PC-3 (cell line): Measurements from ENCODE around the gene RAB33B. TPM values are rescaled to one million over a fixed set of nuclear protein-coding genes. Genes with fewer than 3 reads are reported as not detected.

Experiments
- ATAC-seq: fragments of 200-7000 bp; cut with Tn5 transposase; 2 replicates; pipeline ENCODE4 v1.9.1; 2020; ENCODE audit warnings: mild to moderate bottlenecking, moderate library complexity
- BruUV-seq: library from RNA; stranded (reverse); fragments of 400-500 nt; replicated peaks from 2 replicates; lab custom pipeline; 2021; lab: Mats Ljungman, UMichigan
- CTCF ChIA-PET: fragments of 300-600 bp; sonication (Branson Sonifier 250); formaldehyde crosslinking; loops from one replicate; lab custom pipeline; 2022; ENCODE audit warnings: antibody characterized with exemption; lab: Charles Lee
- POLR2A ChIA-PET: fragments of 300-600 bp; sonication (Branson Sonifier 250); formaldehyde crosslinking; loops from one replicate; lab custom pipeline; 2022; ENCODE audit warnings: antibody characterized with exemption; ENCODE audit not compliant: unreplicated experiment; lab: Charles Lee
- DNase-seq: peaks from one replicate; pipeline ENCODE4 v3.0.0-alpha.2; 2015
- H2AFZ ChIP-seq: fragments of 300-600 bp; sonication (generic); 2 replicates; pipeline ENCODE4 v1.6.0; 2016; ENCODE audit warnings: antibody characterized with exemption, low read length
- H3F3A ChIP-seq: fragments of 300-600 bp; sonication (generic); one replicate; pipeline ENCODE4 v1.6.0; 2017; ENCODE audit warnings: antibody characterized with exemption, low read length, control low read depth, mild to moderate bottlenecking; ENCODE audit not compliant: unreplicated experiment
- H3K27ac ChIP-seq: fragments of 300-600 bp; sonication (generic); 2 replicates; pipeline ENCODE4 v1.5.1; 2016; ENCODE audit warnings: mild to moderate bottlenecking, low read length
- H3K27me3 ChIP-seq: fragments of 300-600 bp; sonication (generic); 2 replicates; pipeline ENCODE4 v1.6.1; 2016; ENCODE audit warnings: low read length, mixed read lengths
- H3K36me3 ChIP-seq: fragments of 300-600 bp; sonication (generic); 2 replicates; pipeline ENCODE4 v1.6.1; 2016; ENCODE audit warnings: low read depth, mixed run types, low read length, mixed read lengths
- H3K4me1 ChIP-seq: fragments of 300-600 bp; sonication (generic); 2 replicates; pipeline ENCODE4 v1.5.1; 2016; ENCODE audit warnings: low read length; ENCODE audit not compliant: insufficient read depth
- H3K4me2 ChIP-seq: fragments of 300-600 bp; sonication (generic); 2 replicates; pipeline ENCODE4 v1.6.0; 2016; ENCODE audit warnings: low read length
- H3K4me3 ChIP-seq: fragments of 300-600 bp; sonication (generic); 2 replicates; pipeline ENCODE4 v1.5.1; 2016; ENCODE audit warnings: mild to moderate bottlenecking, low read length, mixed read lengths
- H3K79me2 ChIP-seq: fragments of 300-600 bp; sonication (generic); 2 replicates; pipeline ENCODE4 v1.6.1; 2017; ENCODE audit warnings: low read length, mixed read lengths
- H3K9ac ChIP-seq: fragments of 300-600 bp; sonication (generic); 2 replicates; pipeline ENCODE4 v1.6.0; 2016; ENCODE audit warnings: mild to moderate bottlenecking, low read length
- H3K9me2 ChIP-seq: fragments of 300-600 bp; sonication (generic); replicated peaks from 2 replicates; pipeline ENCODE4 v1.6.1; 2016; ENCODE audit warnings: mixed run types, low read length, mixed read lengths
- H3K9me3 ChIP-seq: fragments of 300-600 bp; sonication (generic); 2 replicates; pipeline ENCODE4 v1.6.1; 2016; ENCODE audit warnings: low read length, mixed read lengths
- H4K20me1 ChIP-seq: fragments of 300-600 bp; sonication (generic); 2 replicates; pipeline ENCODE4 v1.6.1; 2016; ENCODE audit warnings: low read length, mixed read lengths
- EZH2 ChIP-seq: fragments of 300-600 bp; sonication (generic); IDR thresholded peaks from one replicate; pipeline ENCODE4 v1.6.1; 2017; ENCODE audit warnings: antibody characterized with exemption, mild to moderate bottlenecking, low read length; ENCODE audit not compliant: unreplicated experiment
- EZH2phosphoT487 ChIP-seq: fragments of 300-600 bp; sonication (generic); IDR thresholded peaks from 2 replicates; pipeline ENCODE4 v1.6.1; 2018; ENCODE audit warnings: mild to moderate bottlenecking, antibody characterized with exemption, low read length, borderline replicate concordance
- intact Hi-C: fragments of 100-400 bp; cut with micrococcal nuclease; formaldehyde crosslinking; loops from 2 replicates; pipeline ENCODE4 v1.9.0; 2023
- total RNA-seq: library from RNA; depleted of rRNA; stranded (reverse); fragments of >200 nt; gene quantifications from 2 replicates; pipeline ENCODE4 v1.2.3, GENCODE V29; 2014
- TF ChIP-seq, protein P1 (sequence below): fragments of 300-600 bp; sonication (generic); conservative IDR thresholded peaks from 2 replicates; pipeline ENCODE4 v1.5.1; 2017; ENCODE audit warnings: antibody characterized with exemption, low read depth, mild to moderate bottlenecking, low read length

The RAB33B gene
- total RNA-seq, 1 experiment from 2014 or later: 4.4 TPM

DNA sequence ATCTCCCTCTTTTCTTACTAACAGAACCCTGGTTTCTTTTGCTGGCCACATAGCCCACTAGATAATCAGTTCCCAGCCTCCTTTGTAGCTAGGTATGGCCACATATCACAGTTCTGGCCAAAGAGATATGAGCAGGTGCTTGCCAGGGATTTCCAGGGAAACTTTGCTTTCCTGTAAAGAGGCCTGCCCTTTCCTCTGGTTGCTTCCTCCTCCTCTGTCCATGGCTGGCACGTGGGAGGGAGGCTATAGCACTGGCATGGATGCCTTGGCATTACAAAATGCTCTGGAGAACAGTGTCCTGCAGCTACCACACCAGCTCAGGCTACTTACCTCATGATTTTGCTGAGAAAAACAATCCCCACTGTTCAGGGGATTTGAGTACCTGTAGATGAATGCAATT lies 27.5 kb downstream of the RAB33B start:
- no peak overlapping the region for H3K9ac ChIP-seq
- H2AFZ ChIP-seq: no peak overlapping the region
- ChIA-PET POLR2A (no interaction called here), CTCF (no interaction called here)
- TF ChIP-seq, protein P1, sequence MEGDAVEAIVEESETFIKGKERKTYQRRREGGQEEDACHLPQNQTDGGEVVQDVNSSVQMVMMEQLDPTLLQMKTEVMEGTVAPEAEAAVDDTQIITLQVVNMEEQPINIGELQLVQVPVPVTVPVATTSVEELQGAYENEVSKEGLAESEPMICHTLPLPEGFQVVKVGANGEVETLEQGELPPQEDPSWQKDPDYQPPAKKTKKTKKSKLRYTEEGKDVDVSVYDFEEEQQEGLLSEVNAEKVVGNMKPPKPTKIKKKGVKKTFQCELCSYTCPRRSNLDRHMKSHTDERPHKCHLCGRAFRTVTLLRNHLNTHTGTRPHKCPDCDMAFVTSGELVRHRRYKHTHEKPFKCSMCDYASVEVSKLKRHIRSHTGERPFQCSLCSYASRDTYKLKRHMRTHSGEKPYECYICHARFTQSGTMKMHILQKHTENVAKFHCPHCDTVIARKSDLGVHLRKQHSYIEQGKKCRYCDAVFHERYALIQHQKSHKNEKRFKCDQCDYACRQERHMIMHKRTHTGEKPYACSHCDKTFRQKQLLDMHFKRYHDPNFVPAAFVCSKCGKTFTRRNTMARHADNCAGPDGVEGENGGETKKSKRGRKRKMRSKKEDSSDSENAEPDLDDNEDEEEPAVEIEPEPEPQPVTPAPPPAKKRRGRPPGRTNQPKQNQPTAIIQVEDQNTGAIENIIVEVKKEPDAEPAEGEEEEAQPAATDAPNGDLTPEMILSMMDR: no peak
- TF ChIP-seq EZH2 (no peak), EZH2phosphoT487 (no peak)
- no TSS peak for BruUV-seq
- ATAC-seq (no peak), DNase-seq (no peak)
- H3K9me3 ChIP-seq: no peaks in the 10 kb centered on the region
- H3K27me3 ChIP-seq: no peaks in the 10 kb centered on the region
- H3K9me2 ChIP-seq: no peaks in the 10 kb centered on the region
- H4K20me1 ChIP-seq: no peaks in the 10 kb centered on the region
- no peaks in the 10 kb centered on the region for H3K4me1 ChIP-seq
- no peaks in the 10 kb centered on the region for H3K79me2 ChIP-seq
- H3K36me3 ChIP-seq: no peaks in the 10 kb centered on the region
- no peak overlapping the region for H3K4me3 ChIP-seq
- intact Hi-C loops: no loop called here
- H3F3A ChIP-seq: no peaks in the 10 kb centered on the region
- H3K27ac ChIP-seq: no peak overlapping the region
- no peak overlapping the region for H3K4me2 ChIP-seq

DNA sequence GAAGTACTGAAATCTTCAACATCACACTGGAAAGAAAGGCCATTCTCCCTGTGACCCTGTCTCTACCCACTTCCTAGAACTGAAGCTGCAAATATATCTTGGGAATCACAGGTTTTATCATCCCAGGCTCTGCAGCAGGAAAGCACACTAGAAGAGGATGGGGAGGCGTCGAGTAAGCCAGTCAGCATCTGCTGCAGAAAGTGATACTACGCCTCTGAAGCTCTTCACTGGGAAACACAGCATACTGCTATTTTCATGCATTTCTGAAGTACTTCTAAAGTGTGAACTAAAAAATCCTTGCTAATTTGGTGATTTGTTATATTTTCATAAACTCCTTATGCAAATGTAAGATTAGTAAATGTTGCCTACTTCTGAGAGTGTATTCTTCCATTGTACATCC lies 29.1 kb downstream of the RAB33B start:
- no peaks in the 10 kb centered on the region for H3K9me2 ChIP-seq
- H2AFZ ChIP-seq: no peak overlapping the region
- no peaks in the 10 kb centered on the region for H3K36me3 ChIP-seq
- no peaks in the 10 kb centered on the region for H3K9me3 ChIP-seq
- H3K79me2 ChIP-seq: no peaks in the 10 kb centered on the region
- no peak for ATAC-seq
- CTCF ChIA-PET: no interaction called here
- H3K4me3 ChIP-seq: no peak overlapping the region
- no peaks in the 10 kb centered on the region for H3F3A ChIP-seq
- no peaks in the 10 kb centered on the region for H3K27me3 ChIP-seq
- H4K20me1 ChIP-seq: no peaks in the 10 kb centered on the region
- no TSS peak for BruUV-seq
- no peak overlapping the region for H3K27ac ChIP-seq
- intact Hi-C loops: no loop called here
- no peak for DNase-seq
- TF ChIP-seq EZH2 (no peak), EZH2phosphoT487 (no peak)
- TF ChIP-seq, protein P1: no peak
- H3K4me2 ChIP-seq: no peak overlapping the region
- POLR2A ChIA-PET: no interaction called here
- H3K9ac ChIP-seq: no peak overlapping the region
- H3K4me1 ChIP-seq: no peaks in the 10 kb centered on the region

DNA sequence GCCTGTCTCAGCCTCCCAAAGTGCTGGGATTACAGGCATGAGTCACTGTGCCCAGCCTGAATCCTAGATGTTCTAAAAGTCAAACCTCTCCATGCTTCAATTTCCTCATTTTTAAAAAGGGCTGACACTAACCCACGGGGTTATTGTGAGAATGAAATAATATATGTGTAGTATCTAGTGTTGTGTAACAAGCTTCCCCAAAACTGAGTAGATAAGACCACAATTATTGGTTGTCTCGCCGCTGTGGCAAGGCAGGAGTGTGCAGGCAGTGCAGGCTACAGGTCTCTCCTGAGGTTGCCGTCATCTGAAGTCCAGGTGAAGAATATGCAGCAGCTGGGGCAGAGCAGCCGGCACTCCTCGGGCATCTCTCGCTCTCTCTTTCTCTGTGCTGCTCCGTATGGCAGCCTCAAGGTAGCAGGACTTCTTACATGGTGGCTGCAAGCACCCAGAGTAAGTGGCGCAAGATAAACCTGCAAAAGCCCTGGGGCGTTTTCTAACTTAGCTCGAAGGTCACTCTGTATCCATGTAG lies 30.9 kb downstream of the RAB33B start:
- Histone ChIP-seq H3K4me1 (no peaks in the 10 kb centered on the region), H3K4me3 (no peak overlapping the region), H3K27ac (no peak overlapping the region), H3F3A (no peaks in the 10 kb centered on the region), H3K4me2 (no peak overlapping the region), H3K9ac (no peak overlapping the region), H3K79me2 (no peaks in the 10 kb centered on the region), H3K9me3 (no peaks in the 10 kb centered on the region), H3K27me3 (no peaks in the 10 kb centered on the region), H3K36me3 (no peaks in the 10 kb centered on the region), H2AFZ (no peak overlapping the region), H4K20me1 (no peaks in the 10 kb centered on the region), H3K9me2 (no peaks in the 10 kb centered on the region)
- POLR2A ChIA-PET: no interaction called here
- TF ChIP-seq, protein P1: no peak
- DNase-seq (no peak), ATAC-seq (no peak)
- intact Hi-C loops: no loop called here
- CTCF ChIA-PET: interaction anchor here (0.6 kb wide), 1 partner anchor 19 kb away, joined by 3 read pairs; no protein-coding TSS in a partner anchor
- BruUV-seq: no TSS peak
